Inferior parietal cortex (tissue), 1 donor: ENCODE measurements around the gene TAS2R40.

Source experiments
- DNase-seq: peaks from one replicate; pipeline ENCODE4 v3.0.0-alpha.2; 2016; ENCODE audit errors: extremely low spot score

TAS2R40 gene

GRCh38 chr7:143223784-143224183 is 1.9 kb downstream of the TAS2R40 start:
- no peak for DNase-seq

DNA sequence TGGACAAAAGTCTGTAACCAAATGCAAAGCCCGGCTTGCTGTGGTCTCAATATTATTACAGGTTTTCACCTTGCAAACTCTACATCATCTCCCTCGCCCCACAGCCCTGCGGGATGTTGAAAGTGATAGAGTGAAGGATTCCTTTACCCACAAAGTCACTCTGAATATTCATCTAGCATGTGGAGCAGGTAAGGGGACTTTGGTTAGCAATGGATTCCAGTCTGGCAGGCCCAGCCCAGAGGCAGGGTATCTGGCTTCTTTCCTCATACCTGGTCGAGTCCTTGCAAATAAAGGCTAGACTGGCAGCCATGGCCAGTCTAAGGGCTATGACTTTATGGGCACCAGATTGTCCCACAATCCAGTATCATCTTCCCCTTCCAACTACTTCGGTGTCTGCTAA is 3.2 kb downstream of the TAS2R40 start:
- DNase-seq = no peak

DNA sequence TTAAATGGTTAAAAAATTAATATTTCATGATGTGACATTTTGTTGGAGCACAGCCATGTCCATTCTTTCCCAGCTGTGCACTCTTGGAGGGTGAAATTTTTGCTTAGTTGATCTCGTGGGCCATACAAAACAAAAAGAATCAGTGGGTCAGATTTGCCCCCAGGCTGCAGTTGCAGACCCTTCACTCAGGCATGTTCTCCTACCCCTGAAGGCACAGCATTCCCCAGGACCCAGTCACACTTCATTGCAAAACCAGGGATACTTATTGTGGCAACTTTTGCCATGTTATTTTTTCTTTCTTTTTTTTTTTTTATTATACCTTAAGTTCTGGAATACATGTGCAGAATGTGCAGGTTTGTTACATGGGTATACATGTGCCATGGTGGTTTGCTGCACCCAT is 6.0 kb downstream of the TAS2R40 start:
- DNase-seq = no peak

GRCh38 chr7:143229054-143229790 is 7.4 kb downstream of the TAS2R40 start:
- no peak for DNase-seq

DNA sequence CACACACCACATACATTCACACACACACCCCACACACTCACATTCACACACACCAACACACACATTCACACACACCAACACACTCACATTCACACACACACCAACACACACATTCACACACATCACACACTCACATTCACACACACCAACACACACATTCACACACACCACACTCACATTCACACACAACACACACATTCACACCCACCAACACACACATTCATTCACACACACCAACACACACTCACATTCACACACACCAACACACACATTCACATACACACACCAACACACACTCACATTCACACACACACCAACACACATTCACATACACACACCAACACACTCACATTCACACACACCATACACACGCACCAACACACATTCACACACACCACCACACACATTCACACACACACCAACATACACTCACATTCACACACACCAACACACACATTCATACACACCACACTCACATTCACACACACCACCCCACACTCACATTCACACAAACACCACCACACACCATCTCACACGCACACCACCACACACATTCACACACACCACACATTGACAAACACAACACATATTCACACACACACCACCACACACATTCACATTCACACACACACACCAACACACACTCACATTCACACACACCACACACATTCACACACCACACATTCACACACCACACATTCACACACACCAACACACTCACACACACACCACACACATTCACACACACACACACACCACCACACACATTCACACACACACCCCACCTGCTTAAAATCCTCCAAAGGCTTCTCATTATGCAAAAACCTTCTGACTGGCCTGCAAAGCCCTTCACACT is 9.0 kb downstream of the TAS2R40 start:
- DNase-seq = no peak

DNA sequence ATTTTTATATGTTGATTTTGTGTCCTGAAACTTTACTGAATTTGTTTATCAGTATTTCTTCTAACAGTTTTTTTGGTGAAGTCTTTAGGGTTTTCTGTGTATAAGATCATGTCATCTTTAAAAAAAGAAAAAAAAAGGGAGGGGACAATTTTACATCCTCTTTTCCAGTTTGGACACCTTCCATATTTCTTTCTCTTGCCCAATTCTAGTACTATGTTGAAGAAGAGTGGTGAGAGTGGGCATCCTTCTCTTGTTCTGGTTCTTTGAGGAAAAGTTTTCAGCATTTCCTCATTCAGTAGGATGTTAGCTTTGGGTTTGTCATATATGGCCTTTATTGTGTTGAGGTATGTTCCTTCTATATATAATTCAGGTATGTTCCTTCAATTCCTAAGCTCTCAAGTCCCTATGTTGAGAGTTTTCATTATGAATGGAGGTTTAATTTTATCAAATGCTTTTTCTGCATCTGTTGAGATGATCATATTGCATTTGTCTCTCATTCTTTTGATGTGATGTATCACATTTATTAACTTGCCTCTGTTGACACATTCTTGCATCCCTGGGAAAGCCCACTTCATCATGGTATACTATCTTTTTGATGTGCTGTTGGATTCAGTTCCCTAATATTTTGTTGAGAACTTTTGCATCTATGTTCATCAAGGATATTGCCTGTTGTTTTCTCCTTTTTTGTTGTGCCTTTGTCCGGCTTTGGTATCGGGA is 12.1 kb downstream of the TAS2R40 start:
- DNase-seq = no peak

DNA sequence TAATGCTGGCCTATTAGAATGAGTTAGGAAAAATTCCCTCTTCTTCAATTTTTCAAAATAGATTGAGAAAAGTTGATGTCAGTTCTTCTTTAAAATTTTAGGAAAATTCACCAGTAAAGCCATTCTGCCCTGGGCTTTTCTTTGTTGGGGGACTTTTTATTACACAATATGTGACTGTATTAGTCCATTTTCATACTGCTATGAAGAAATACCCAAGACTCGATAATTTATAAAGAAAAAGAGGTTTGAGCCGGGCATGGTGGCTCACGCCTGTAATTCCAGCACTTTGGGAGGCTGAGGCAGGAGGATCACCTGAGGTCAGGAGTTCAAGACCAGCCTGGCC is 12.7 kb downstream of the TAS2R40 start:
- no peak for DNase-seq

GRCh38 chr7:143235561-143235960 is 13.7 kb downstream of the TAS2R40 start:
- DNase-seq = no peak

DNA sequence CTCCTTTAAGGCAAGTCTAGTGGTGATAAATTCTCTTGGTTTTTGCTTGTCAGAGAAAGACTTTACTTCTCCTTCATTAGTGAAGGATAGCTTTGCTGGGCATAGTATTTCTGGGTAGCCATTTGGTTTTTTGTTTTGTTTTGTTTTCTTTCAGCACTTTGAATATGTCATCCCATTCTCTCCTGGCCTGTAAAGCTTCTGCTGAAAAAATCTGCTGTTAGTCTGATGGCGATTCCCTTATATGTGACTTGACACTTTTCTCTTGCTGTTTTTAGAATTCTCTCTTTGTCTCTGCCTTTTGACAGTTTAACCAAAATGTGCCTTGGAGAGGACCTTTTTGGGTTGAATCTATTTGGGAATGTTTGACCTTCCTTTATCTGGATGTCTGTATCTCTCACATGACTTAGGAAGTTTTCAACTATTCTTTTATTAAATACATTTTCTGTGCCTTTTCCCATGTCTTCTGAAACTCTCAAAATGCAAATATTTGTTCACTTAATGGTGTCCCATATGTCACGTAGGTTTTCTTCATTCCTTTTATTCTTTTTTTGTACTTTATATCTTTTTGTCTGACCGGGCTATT is 14.7 kb downstream of the TAS2R40 start:
- no peak for DNase-seq

GRCh38 chr7:143237366-143237765 is 15.5 kb downstream of the TAS2R40 start:
- no peak for DNase-seq

DNA sequence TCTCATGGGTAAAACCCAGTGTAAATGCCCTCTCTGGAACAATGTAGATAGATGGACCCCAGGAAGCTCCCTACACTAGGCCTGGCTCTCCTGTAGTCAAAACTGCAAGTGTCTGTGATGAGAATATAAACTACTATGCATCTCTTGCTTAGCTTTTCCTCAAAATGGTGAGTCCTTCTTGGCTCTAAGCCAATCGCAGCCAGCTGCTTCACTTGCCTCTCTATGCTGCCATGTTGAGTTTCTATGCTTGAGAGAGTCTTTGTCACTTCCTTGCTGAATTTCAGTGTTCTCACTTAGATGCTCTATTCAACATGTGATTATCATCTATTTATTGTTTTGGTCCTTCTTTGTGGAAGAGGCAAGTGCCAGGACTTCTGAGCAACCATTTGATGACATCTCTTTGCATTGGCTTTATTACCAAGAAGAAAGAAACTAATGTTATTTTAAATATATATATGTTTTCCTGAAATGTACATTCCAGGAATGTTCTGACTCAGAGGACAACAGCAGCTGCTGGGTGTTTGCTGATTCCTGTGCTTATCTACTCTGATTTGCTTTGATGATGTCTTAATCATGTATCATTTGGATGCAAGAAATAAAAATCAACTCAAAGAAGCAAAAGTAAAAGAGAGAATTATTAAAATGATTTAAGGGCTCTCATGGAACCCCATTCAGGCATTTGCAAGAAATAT is 16.6 kb downstream of the TAS2R40 start:
- no peak for DNase-seq

DNA sequence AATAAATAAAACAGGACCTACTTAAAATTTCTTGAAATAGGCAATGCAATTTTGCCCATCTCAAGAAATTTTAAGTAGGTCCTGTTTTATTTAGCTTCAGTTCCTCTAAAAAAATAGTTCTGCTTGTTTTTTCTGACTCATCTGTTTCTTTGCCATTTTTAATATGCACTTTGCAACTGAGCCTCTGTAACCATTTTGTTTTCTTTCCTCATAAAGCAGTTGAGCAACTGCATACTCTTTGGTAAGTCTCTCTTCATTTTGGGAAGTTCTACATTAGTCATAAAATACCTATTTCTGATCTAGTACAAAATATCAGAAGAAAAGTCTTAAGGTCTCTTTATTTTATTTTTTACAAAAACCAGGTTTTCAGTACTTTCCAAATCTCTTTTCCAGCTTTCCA is 18.0 kb downstream of the TAS2R40 start:
- DNase-seq = no peak

DNA sequence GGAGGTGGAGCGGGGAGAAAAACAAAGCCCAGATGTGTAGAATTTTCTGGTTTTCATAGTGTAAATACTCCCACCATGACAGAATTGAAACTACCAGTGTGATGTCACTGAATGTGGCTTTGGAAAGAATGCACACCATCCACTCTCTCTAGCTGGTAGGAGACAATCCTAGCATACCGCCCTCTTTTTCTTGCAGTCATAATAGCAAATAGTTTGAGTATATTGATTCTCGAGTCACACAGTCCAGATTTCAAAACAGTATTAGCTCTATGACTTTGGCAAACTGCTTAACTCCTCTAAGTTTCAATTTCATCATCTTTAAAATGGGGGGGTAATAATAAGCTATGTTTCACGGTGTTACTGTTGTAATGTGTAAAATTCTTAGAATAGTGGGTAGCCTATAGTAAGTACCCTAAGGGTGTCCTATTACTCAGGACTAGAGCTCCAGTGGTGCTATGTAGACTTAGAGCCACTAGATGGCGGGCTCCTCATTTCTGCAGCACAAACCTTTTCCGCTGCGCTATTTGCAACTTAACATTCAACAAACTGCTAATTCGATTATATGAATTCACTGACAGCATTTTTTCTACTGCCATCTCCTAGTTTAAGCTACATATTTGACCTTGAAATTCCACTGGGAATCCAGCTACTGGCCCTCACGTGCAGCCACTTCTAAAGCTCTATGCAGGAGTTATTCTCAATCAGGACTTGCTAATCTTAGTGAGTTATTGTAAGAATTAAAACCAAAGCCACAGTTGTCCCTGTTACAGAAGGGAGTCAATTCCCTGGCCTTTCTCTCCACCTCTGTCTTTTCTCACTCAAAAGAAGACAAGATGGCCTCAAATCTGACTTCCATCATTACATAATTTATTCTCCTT is 18.7 kb downstream of the TAS2R40 start:
- peak; percentile 92 for DNase-seq

GRCh38 chr7:143242306-143242705 is 20.5 kb downstream of the TAS2R40 start:
- DNase-seq = no peak

DNA sequence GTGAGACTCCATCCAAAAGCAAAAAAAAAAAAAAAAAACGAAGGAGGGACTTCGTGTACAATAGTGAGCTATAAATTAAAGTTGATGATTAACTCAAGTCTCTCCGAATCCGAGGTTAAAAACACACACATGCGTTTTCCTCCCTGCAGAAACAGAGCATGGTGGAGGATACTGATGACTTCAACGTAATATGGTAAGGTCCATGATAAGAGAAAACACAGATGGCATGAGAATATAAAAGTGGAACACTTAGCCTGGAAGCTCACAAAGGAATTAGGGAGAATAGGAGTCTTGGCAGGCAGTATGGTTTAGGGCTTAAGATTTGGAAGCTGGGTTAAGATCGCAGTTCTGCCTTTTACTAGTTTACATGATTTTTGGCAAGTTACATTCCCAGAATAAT is 21.3 kb downstream of the TAS2R40 start:
- no peak for DNase-seq

DNA sequence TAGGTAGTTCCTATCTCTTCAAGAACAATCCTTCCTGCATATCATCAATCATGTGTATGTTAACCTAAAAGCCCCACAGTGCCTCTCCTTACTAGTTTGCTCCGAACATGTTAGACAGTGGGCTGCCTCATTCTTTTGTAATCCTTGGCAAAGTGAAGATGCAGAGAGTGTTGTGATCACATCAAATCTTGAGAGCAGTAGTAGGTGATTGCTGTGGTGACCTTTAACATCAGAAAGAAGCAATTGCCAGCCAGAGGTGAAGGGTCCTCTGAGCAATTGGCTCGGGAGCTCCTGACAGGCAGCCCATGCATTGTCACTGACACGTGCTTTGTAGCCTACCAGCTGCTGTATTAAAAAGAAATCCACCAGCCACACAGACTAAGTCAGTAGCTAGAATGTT is 21.8 kb downstream of the TAS2R40 start:
- DNase-seq = no peak

GRCh38 chr7:143244321-143244720 is 22.5 kb downstream of the TAS2R40 start:
- no peak for DNase-seq

- no peak for DNase-seq
Observed at GRCh38 chr7:143245123-143245522, 23.3 kb downstream of the TAS2R40 start.

GRCh38 chr7:143247372-143247771 is 25.5 kb downstream of the TAS2R40 start:
- no peak for DNase-seq

GRCh38 chr7:143248761-143249354 is 27.0 kb downstream of the TAS2R40 start:
- no peak for DNase-seq
